ENCODE results near the gene IGLON5.
A peak's percentile ranks its signal among the peaks of the same experiment; 100 is the strongest.

The IGLON5 gene

GRCh38 chr19:51311351-51312257 lies at the start of gene IGLON5:
TSS of gene IGLON5 (plus strand) at chr19:51311644. CDS start at chr19:51311848, 204 bp downstream.
- peak; percentile 8 for DNase-seq

GRCh38 chr19:51263808-51264207 lies 47.6 kb upstream of the IGLON5 start:
- DNase-seq = no peak

GRCh38 chr19:51271067-51271466 lies 40.4 kb upstream of the IGLON5 start:
- no peak for DNase-seq

- no peak for DNase-seq
Measured at GRCh38 chr19:51272183-51272810, 39.1 kb upstream of the IGLON5 start.

- no peak for DNase-seq
Measured at GRCh38 chr19:51274049-51274770, 37.2 kb upstream of the IGLON5 start.

GRCh38 chr19:51277112-51277511 lies 34.3 kb upstream of the IGLON5 start:
- no peak for DNase-seq

- DNase-seq = no peak
Measured at GRCh38 chr19:51282335-51282734, 29.1 kb upstream of the IGLON5 start.

- DNase-seq = no peak
Measured at GRCh38 chr19:51285682-51286081, 25.8 kb upstream of the IGLON5 start.

GRCh38 chr19:51289635-51290034 lies 21.8 kb upstream of the IGLON5 start:
- no peak for DNase-seq

- no peak for DNase-seq
Measured at GRCh38 chr19:51292971-51293370, 18.5 kb upstream of the IGLON5 start.

GRCh38 chr19:51293571-51294210 lies 17.8 kb upstream of the IGLON5 start:
- DNase-seq = no peak

- no peak for DNase-seq
Measured at GRCh38 chr19:51294211-51294976, 17.1 kb upstream of the IGLON5 start.

GRCh38 chr19:51294977-51295375 lies 16.5 kb upstream of the IGLON5 start:
- no peak for DNase-seq

- no peak for DNase-seq
Measured at GRCh38 chr19:51295382-51296126, 15.9 kb upstream of the IGLON5 start.

GRCh38 chr19:51296336-51297093 lies 14.9 kb upstream of the IGLON5 start:
- no peak for DNase-seq

GRCh38 chr19:51297406-51297805 lies 14.0 kb upstream of the IGLON5 start:
- DNase-seq = no peak

GRCh38 chr19:51301266-51301665 lies 10.2 kb upstream of the IGLON5 start:
- no peak for DNase-seq

GRCh38 chr19:51305479-51305878 lies 6.0 kb upstream of the IGLON5 start:
- no peak for DNase-seq

- DNase-seq = no peak
Measured at GRCh38 chr19:51316688-51317087, 5.2 kb downstream of the IGLON5 start.

GRCh38 chr19:51317376-51317775 lies 5.9 kb downstream of the IGLON5 start:
- no peak for DNase-seq

GRCh38 chr19:51317968-51318367 lies 6.5 kb downstream of the IGLON5 start:
- no peak for DNase-seq

All from fibroblast of skin of right biceps (primary cell).